ENCODE data around the gene ALG12. TPM values are rescaled to one million over a fixed set of nuclear protein-coding genes. Genes with fewer than 3 reads are reported as not detected.

ALG12 gene
- total and polyA plus RNA-seq, 2 of the 13 experiments (the other 11 are each of a cell fraction or from before 2014, with no cell fraction given) = 7.8 to 15.8 TPM

DNA sequence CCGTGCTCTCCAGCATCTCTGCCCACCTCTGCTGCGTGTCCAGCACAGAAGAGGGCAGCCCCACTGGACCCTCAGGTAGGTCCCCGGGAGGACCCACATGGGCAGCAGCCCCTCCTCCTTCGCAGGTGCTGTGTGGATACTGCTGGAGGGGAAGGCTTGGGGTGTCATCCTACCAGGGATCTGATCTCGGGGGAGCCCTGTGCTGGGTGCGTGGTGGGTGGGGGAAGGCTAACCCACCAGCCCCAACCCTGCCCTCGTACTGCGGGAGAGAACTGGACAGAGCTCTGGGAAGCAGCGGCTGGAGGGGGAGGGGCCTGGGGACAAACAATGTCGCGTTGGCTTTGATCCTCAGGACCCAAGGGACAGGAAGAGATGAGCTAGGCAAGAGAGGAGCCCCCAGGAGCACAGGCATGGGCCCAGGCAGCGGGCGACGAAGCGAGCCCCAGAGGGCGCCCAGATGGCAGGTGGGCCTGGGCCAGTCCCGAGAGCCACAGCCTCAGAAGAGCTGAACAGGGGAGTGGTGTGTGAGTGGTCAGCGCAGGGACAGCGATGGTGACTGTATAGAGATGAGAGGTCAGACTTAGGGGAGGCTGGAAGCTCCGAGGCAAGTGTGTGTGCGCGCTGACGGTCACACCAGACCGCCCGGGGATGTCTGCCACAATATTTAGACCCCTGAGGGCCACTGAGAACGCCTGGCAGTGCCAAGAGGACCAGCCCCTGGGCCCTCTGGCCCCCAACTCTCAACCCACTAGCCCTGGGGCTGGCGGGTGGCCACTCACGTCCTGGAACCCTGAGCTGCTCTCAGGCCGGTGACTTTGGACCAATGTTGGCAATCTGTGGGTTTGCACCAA, 40.9 kb upstream of the ALG12 start (continued):
- no peak for TF ChIP-seq MNT (IDR thresholded peaks at IDR 0.05)
- TF ChIP-seq ZNF337 (CRISPR knock-in tag; IDR thresholded peaks at IDR 0.05; ENCODE audit: borderline replicate concordance, low read depth) = peak; percentile 79; the same call in 1 of the 2 replicates
- TF ChIP-seq MZF1 (CRISPR knock-in tag; IDR thresholded peaks at IDR 0.05; ENCODE audit: borderline replicate concordance) = no peak
- no peak for TF ChIP-seq ZNF740 (CRISPR knock-in tag; IDR thresholded peaks at IDR 0.05)
- TF ChIP-seq, protein P1, sequence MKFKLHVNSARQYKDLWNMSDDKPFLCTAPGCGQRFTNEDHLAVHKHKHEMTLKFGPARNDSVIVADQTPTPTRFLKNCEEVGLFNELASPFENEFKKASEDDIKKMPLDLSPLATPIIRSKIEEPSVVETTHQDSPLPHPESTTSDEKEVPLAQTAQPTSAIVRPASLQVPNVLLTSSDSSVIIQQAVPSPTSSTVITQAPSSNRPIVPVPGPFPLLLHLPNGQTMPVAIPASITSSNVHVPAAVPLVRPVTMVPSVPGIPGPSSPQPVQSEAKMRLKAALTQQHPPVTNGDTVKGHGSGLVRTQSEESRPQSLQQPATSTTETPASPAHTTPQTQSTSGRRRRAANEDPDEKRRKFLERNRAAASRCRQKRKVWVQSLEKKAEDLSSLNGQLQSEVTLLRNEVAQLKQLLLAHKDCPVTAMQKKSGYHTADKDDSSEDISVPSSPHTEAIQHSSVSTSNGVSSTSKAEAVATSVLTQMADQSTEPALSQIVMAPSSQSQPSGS (CRISPR knock-in tag; IDR thresholded peaks at IDR 0.05) = peak; percentile 11; the same call in 1 of the 2 replicates
- TF ChIP-seq, protein P2, sequence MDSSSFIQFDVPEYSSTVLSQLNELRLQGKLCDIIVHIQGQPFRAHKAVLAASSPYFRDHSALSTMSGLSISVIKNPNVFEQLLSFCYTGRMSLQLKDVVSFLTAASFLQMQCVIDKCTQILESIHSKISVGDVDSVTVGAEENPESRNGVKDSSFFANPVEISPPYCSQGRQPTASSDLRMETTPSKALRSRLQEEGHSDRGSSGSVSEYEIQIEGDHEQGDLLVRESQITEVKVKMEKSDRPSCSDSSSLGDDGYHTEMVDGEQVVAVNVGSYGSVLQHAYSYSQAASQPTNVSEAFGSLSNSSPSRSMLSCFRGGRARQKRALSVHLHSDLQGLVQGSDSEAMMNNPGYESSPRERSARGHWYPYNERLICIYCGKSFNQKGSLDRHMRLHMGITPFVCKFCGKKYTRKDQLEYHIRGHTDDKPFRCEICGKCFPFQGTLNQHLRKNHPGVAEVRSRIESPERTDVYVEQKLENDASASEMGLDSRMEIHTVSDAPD (CRISPR knock-in tag; IDR thresholded peaks at IDR 0.05) = no peak
- no peak for TF ChIP-seq NR2C2 (CRISPR knock-in tag; IDR thresholded peaks at IDR 0.05; ENCODE audit: borderline replicate concordance)
- TF ChIP-seq DNMT3B (CRISPR knock-in tag; conservative IDR thresholded peaks at IDR 0.05) = 0 out of 2 replicates have a peak, but pooled peaks have one; percentile 50
- no peak; the same call in 1 of the 2 replicates for TF ChIP-seq ZFP36L1 (CRISPR knock-in tag; IDR thresholded peaks at IDR 0.05)
- no peak for TF ChIP-seq EEA1 (CRISPR knock-in tag; IDR thresholded peaks at IDR 0.05; ENCODE audit: borderline replicate concordance)
- peak; percentile 22 for TF ChIP-seq TAF15 (IDR thresholded peaks at IDR 0.05; ENCODE audit: low read depth, low read length, poor library complexity, severe bottlenecking)
- no peak for TF ChIP-seq U2AF2 (IDR thresholded peaks at IDR 0.05; ENCODE audit: low read depth, low read length)
- no peak for TF ChIP-seq ZNF282 (IDR thresholded peaks at IDR 0.05; ENCODE audit: partially characterized antibody)
- no peak for TF ChIP-seq ZNF615 (CRISPR knock-in tag; IDR thresholded peaks at IDR 0.05; ENCODE audit: borderline replicate concordance)
- TF ChIP-seq ZFP37 (CRISPR knock-in tag; IDR thresholded peaks at IDR 0.05; ENCODE audit: borderline replicate concordance) = 0 out of 2 replicates have a peak, but pooled peaks have one; percentile 63
- TF ChIP-seq, protein P3, sequence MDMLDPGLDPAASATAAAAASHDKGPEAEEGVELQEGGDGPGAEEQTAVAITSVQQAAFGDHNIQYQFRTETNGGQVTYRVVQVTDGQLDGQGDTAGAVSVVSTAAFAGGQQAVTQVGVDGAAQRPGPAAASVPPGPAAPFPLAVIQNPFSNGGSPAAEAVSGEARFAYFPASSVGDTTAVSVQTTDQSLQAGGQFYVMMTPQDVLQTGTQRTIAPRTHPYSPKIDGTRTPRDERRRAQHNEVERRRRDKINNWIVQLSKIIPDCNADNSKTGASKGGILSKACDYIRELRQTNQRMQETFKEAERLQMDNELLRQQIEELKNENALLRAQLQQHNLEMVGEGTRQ (IDR thresholded peaks at IDR 0.05; ENCODE audit: low read depth, low read length) = no peak
- TF ChIP-seq, protein P3 (CRISPR knock-in tag; IDR thresholded peaks at IDR 0.05; ENCODE audit: borderline replicate concordance) = no peak
- peak; percentile 79; the same call in 1 of the 2 replicates for TF ChIP-seq ZNF598 (CRISPR knock-in tag; IDR thresholded peaks at IDR 0.05; ENCODE audit: borderline replicate concordance)
- 0 out of 2 replicates have a peak, but pooled peaks have one; percentile 9 for TF ChIP-seq BCL6 (CRISPR knock-in tag; IDR thresholded peaks at IDR 0.05)
- no peak for TF ChIP-seq ATF3 (CRISPR knock-in tag; IDR thresholded peaks at IDR 0.05)
